Neural progenitor cell (in vitro differentiated cells): ENCODE measurements around the gene C8G. TPM values are rescaled to one million over a fixed set of nuclear protein-coding genes. Genes with fewer than 3 reads are reported as not detected.

ENCODE experiments used
- DNase-seq: peaks from one replicate; pipeline ENCODE4 v3.0.0-alpha.2; 2016; ENCODE audit warnings: low spot score
- H2AFZ ChIP-seq: fragments of 200-600 bp; sonication (generic); replicated peaks from 2 replicates; pipeline ENCODE4 v1.6.1; 2016; ENCODE audit warnings: antibody characterized with exemption
- H3F3A ChIP-seq: fragments of 200-600 bp; sonication (generic); 2 replicates; pipeline ENCODE4 v1.6.1; 2016; ENCODE audit warnings: antibody characterized with exemption, low read depth
- H3K27ac ChIP-seq: fragments of 200-600 bp; sonication (generic); 2 replicates; pipeline ENCODE4 v1.5.1; 2016; ENCODE audit warnings: mild to moderate bottlenecking
- H3K27me3 ChIP-seq: fragments of 200-600 bp; sonication (generic); 2 replicates; pipeline ENCODE4 v1.6.1; 2016; ENCODE audit warnings: mild to moderate bottlenecking, moderate library complexity
- H3K36me3 ChIP-seq: fragments of 200-600 bp; sonication (generic); 2 replicates; pipeline ENCODE4 v1.5.1; 2016
- H3K4me1 ChIP-seq: fragments of 200-600 bp; sonication (generic); 2 replicates; pipeline ENCODE4 v1.6.1; 2016; ENCODE audit warnings: mixed run types
- H3K4me2 ChIP-seq: fragments of 200-600 bp; sonication (generic); 2 replicates; pipeline ENCODE4 v1.6.1; 2016
- H3K4me3 ChIP-seq: fragments of 200-600 bp; sonication (generic); 2 replicates; pipeline ENCODE4 v1.5.1; 2016
- H3K79me2 ChIP-seq: fragments of 200-600 bp; sonication (generic); 2 replicates; pipeline ENCODE4 v1.6.1; 2016; ENCODE audit warnings: low read depth
- H3K9ac ChIP-seq: fragments of 200-600 bp; sonication (generic); 2 replicates; pipeline ENCODE4 v1.6.1; 2016
- H3K9me3 ChIP-seq: fragments of 200-600 bp; sonication (generic); 2 replicates; pipeline ENCODE4 v1.5.1; 2016; ENCODE audit warnings: low read depth
- H4K20me1 ChIP-seq: fragments of 200-600 bp; sonication (generic); 2 replicates; pipeline ENCODE4 v1.6.1; 2016; ENCODE audit warnings: low read depth
- H3K27ac Mint-ChIP-seq: 3 replicates; pipeline ENCODE4 v1.8.0; 2021; ENCODE audit warnings: mixed read lengths
- H3K27me3 Mint-ChIP-seq: 2 replicates; pipeline ENCODE4 v1.8.0; 2022; ENCODE audit warnings: low read depth, mild to moderate bottlenecking, inconsistent platforms, moderate library complexity, mixed read lengths; ENCODE audit not compliant: insufficient read depth
- H3K36me3 Mint-ChIP-seq: 3 replicates; pipeline ENCODE4 v1.8.0; 2021; ENCODE audit warnings: mixed read lengths
- H3K4me1 Mint-ChIP-seq: 3 replicates; pipeline ENCODE4 v1.8.0; 2021; ENCODE audit warnings: mixed read lengths
- H3K4me3 Mint-ChIP-seq: 3 replicates; pipeline ENCODE4 v1.8.0; 2021; ENCODE audit warnings: mild to moderate bottlenecking, moderate library complexity, mixed read lengths
- H3K9me3 Mint-ChIP-seq: 3 replicates; pipeline ENCODE4 v1.8.0; 2020; ENCODE audit warnings: mixed read lengths
- EZH2 ChIP-seq: fragments of 200-600 bp; sonication (generic); IDR thresholded peaks from 2 replicates; pipeline ENCODE4 v1.6.1; 2017; ENCODE audit warnings: antibody characterized with exemption, mild to moderate bottlenecking, moderate library complexity
- EZH2phosphoT487 ChIP-seq: fragments of 200-600 bp; sonication (generic); IDR thresholded peaks from 2 replicates; pipeline ENCODE4 v1.6.1; 2017; ENCODE audit warnings: antibody characterized with exemption
- total RNA-seq: library from RNA; depleted of rRNA; stranded (reverse); fragments of >200 nt; gene quantifications from 2 replicates; pipeline ENCODE4 v1.2.3, GENCODE V29; 2015; ENCODE audit warnings: low replicate concordance
- TF ChIP-seq, protein P1 (sequence below): fragments of 200-600 bp; sonication (generic); IDR thresholded peaks from 2 replicates; pipeline ENCODE4 v1.5.1; 2017; ENCODE audit warnings: antibody characterized with exemption, mild to moderate bottlenecking

C8G gene
- total RNA-seq, 1 donor from 2014 or later = not detected

GRCh38 chr9:136983167-136983566 is 38.1 kb downstream of the C8G start:
- TF ChIP-seq EZH2phosphoT487 = no peak
- no peak for TF ChIP-seq EZH2
- TF ChIP-seq, protein P1, sequence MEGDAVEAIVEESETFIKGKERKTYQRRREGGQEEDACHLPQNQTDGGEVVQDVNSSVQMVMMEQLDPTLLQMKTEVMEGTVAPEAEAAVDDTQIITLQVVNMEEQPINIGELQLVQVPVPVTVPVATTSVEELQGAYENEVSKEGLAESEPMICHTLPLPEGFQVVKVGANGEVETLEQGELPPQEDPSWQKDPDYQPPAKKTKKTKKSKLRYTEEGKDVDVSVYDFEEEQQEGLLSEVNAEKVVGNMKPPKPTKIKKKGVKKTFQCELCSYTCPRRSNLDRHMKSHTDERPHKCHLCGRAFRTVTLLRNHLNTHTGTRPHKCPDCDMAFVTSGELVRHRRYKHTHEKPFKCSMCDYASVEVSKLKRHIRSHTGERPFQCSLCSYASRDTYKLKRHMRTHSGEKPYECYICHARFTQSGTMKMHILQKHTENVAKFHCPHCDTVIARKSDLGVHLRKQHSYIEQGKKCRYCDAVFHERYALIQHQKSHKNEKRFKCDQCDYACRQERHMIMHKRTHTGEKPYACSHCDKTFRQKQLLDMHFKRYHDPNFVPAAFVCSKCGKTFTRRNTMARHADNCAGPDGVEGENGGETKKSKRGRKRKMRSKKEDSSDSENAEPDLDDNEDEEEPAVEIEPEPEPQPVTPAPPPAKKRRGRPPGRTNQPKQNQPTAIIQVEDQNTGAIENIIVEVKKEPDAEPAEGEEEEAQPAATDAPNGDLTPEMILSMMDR = no peak
- Histone ChIP-seq H3K4me3 (no peak overlapping the region), H3F3A (peaks cover 11% of the 10 kb centered on the region), H3K27ac (no peak overlapping the region), H3K79me2 (no peaks in the 10 kb centered on the region), H3K36me3 (no peaks in the 10 kb centered on the region), H3K4me2 (no peak overlapping the region), H4K20me1 (no peaks in the 10 kb centered on the region), H3K27me3 (peaks cover 30% of the 10 kb centered on the region), H3K9ac (no peak overlapping the region), H3K9me3 (no peaks in the 10 kb centered on the region), H3K4me1 (peaks cover 9% of the 10 kb centered on the region), H2AFZ (no peak overlapping the region)
- Mint-ChIP-seq H3K9me3 (no peaks in the 10 kb centered on the region), H3K4me3 (no peak overlapping the region), H3K27ac (no peak overlapping the region), H3K36me3 (no peaks in the 10 kb centered on the region), H3K4me1 (peaks cover 12% of the 10 kb centered on the region), H3K27me3 (peaks cover 5% of the 10 kb centered on the region)
- no peak for DNase-seq

GRCh38 chr9:136983656-136984314 is 38.7 kb downstream of the C8G start:
- peaks cover 5% of the 10 kb centered on the region for H3K27me3 Mint-ChIP-seq
- Histone ChIP-seq H3F3A (peaks cover 10% of the 10 kb centered on the region), H3K4me3 (no peak overlapping the region), H2AFZ (no peak overlapping the region), H3K27me3 (peaks cover 29% of the 10 kb centered on the region), H3K4me2 (no peak overlapping the region), H3K79me2 (no peaks in the 10 kb centered on the region), H3K27ac (no peak overlapping the region), H4K20me1 (no peaks in the 10 kb centered on the region), H3K9me3 (no peaks in the 10 kb centered on the region), H3K9ac (no peak overlapping the region), H3K4me1 (peaks cover 9% of the 10 kb centered on the region), H3K36me3 (no peaks in the 10 kb centered on the region)
- H3K4me3 Mint-ChIP-seq = peak overlapping the region; percentile 1
- peak overlapping the region; percentile 8 for H3K27ac Mint-ChIP-seq
- H3K4me1 Mint-ChIP-seq = peaks cover 12% of the 10 kb centered on the region
- DNase-seq = no peak
- no peaks in the 10 kb centered on the region for H3K36me3 Mint-ChIP-seq
- no peaks in the 10 kb centered on the region for H3K9me3 Mint-ChIP-seq
- TF ChIP-seq, protein P1 = no peak
- TF ChIP-seq EZH2phosphoT487 (no peak), EZH2 (no peak)

DNA sequence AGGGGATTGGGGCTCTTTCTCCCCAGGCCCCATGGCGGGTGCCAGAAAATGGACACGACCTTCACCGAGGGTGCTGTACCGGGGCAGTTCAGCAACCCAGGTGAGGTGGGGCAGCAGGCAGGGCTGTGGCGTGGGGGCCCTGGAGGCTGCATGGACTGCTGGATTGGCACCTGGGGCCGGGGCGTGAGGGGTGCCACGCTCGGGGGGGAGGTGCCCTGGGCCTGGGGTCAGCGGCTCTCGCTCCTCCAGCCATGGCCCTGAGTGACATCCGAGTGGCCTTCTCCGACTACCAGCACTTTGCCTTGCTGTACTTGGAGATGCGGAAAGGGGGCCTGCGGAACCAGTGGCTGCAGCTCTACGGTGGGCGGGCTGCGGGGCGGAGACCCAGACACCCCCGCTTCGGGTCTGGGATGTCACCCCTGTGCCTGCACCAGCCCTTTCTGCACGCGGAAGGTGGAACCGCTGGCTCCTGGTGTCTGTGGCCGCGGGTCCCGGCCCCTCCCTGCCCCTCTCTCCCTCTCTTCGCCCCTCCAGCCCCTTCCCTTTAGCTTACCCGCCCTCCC is 39.5 kb downstream of the C8G start:
- Mint-ChIP-seq H3K36me3 (no peaks in the 10 kb centered on the region), H3K27me3 (peaks cover 4% of the 10 kb centered on the region), H3K4me1 (peaks cover 12% of the 10 kb centered on the region), H3K9me3 (no peaks in the 10 kb centered on the region), H3K4me3 (no peak overlapping the region), H3K27ac (no peak overlapping the region)
- DNase-seq = no peak
- TF ChIP-seq, protein P1 = no peak
- no peak for TF ChIP-seq EZH2
- TF ChIP-seq EZH2phosphoT487 = no peak
- no peak overlapping the region for H3K4me3 ChIP-seq
- H4K20me1 ChIP-seq = no peaks in the 10 kb centered on the region
- no peaks in the 10 kb centered on the region for H3K79me2 ChIP-seq
- peak overlapping the region; percentile 67 for H3K4me2 ChIP-seq
- no peaks in the 10 kb centered on the region for H3K9me3 ChIP-seq
- H3K4me1 ChIP-seq = peaks cover 9% of the 10 kb centered on the region
- H3K27me3 ChIP-seq = peaks cover 29% of the 10 kb centered on the region
- H3K27ac ChIP-seq = no peak overlapping the region
- H2AFZ ChIP-seq = no peak overlapping the region
- H3K36me3 ChIP-seq = no peaks in the 10 kb centered on the region
- peaks cover 4% of the 10 kb centered on the region for H3F3A ChIP-seq
- no peak overlapping the region for H3K9ac ChIP-seq
